Suprapubic skin (tissue), 4 donors: ENCODE measurements around the gene CDK9. TPM values are rescaled to one million over a fixed set of nuclear protein-coding genes. Genes with fewer than 3 reads are reported as not detected.

Experiments
- DNase-seq, 2 donors: peaks; one replicate each; pipeline ENCODE4 v3.0.0-alpha.2; 2019; ENCODE audit warnings: low spot score in 2 of 2
- H3K27ac ChIP-seq: fragments of 200-600 bp; sonication (generic); one replicate; pipeline ENCODE4 v1.5.1; 2019
- H3K27me3 ChIP-seq: fragments of 200-600 bp; sonication (generic); one replicate; pipeline ENCODE4 v1.5.1; 2019
- H3K36me3 ChIP-seq: fragments of 200-600 bp; sonication (generic); one replicate; pipeline ENCODE4 v1.5.1; 2019
- H3K4me1 ChIP-seq: fragments of 200-600 bp; sonication (generic); one replicate; pipeline ENCODE4 v1.5.1; 2019
- H3K4me3 ChIP-seq: fragments of 200-600 bp; sonication (generic); one replicate; pipeline ENCODE4 v1.5.1; 2019; ENCODE audit warnings: mild to moderate bottlenecking
- H3K9me3 ChIP-seq: fragments of 200-600 bp; sonication (generic); one replicate; pipeline ENCODE4 v1.5.1; 2019
- CTCF ChIP-seq, 2 donors: fragments of 200-600 bp in 1 of 2; fragments of 450-650 bp in 1 of 2; sonication (generic) in 1 of 2; IDR thresholded peaks; one replicate each; pipeline ENCODE4 v1.5.1; 2016 to 2019; ENCODE audit warnings: antibody characterized with exemption in 2 of 2, mild to moderate bottlenecking in 1 of 2, moderate library complexity in 1 of 2
- EP300 ChIP-seq: sonication (generic); formaldehyde crosslinking; IDR thresholded peaks from one replicate; pipeline ENCODE4 v1.6.1; 2017; ENCODE audit warnings: antibody characterized with exemption
- POLR2A ChIP-seq, 2 donors: fragments of 450-650 bp; IDR thresholded peaks; one replicate each; pipeline ENCODE4 v1.6.1; 2017; ENCODE audit warnings: antibody characterized with exemption in 2 of 2, mild to moderate bottlenecking in 2 of 2, moderate library complexity in 2 of 2
- POLR2AphosphoS5 ChIP-seq, 3 donors: sonication (generic); formaldehyde crosslinking; IDR thresholded peaks; one replicate each; pipeline ENCODE4 v1.6.1; 2017; ENCODE audit warnings: antibody characterized with exemption in 3 of 3
- WGBS: methylation state at CpG from one replicate; pipeline ENCODE4 v1.1.5; 2018; 5-methylcytosine and 5-hydroxymethylcytosine counted together
- total RNA-seq, 4 donors: library from RNA; depleted of rRNA; stranded (reverse); fragments of >200 nt; gene quantifications; one replicate each; pipeline ENCODE4 v1.1.0, GENCODE V29; 2016

Gene CDK9
- total RNA-seq, 4 donors from 2014 or later = 57.2 to 119 (median 72.7) TPM

GRCh38 chr9:127814619-127815511 is 29.0 kb downstream of the CDK9 start:
- no peak overlapping the region for H3K4me3 ChIP-seq
- WGBS = 86% methylated on average over 10 of the region's 11 CpGs
- DNase-seq = no peak
- no peak for TF ChIP-seq CTCF (IDR thresholded peaks at IDR 0.05)
- TF ChIP-seq POLR2AphosphoS5 (IDR thresholded peaks at IDR 0.05) = no peak
- TF ChIP-seq POLR2A (IDR thresholded peaks at IDR 0.05) = no peak
- TF ChIP-seq EP300 = no peak
- no peaks in the 10 kb centered on the region for H3K9me3 ChIP-seq
- H3K27me3 ChIP-seq = no peaks in the 10 kb centered on the region
- peaks cover 79% of the 10 kb centered on the region for H3K36me3 ChIP-seq
- peaks cover 2% of the 10 kb centered on the region for H3K4me1 ChIP-seq
- no peak overlapping the region for H3K27ac ChIP-seq

- H3K27me3 ChIP-seq = no peaks in the 10 kb centered on the region
- WGBS = 80% methylated on average over 3 of the region's 33 CpGs
- no peaks in the 10 kb centered on the region for H3K4me1 ChIP-seq
- DNase-seq = no peak
- H3K27ac ChIP-seq = no peak overlapping the region
- no peaks in the 10 kb centered on the region for H3K9me3 ChIP-seq
- H3K36me3 ChIP-seq = peaks cover 81% of the 10 kb centered on the region
- TF ChIP-seq POLR2A (IDR thresholded peaks at IDR 0.05) (no peak), CTCF (IDR thresholded peaks at IDR 0.05) (no peak), POLR2AphosphoS5 (IDR thresholded peaks at IDR 0.05) (no peak), EP300 (no peak)
- H3K4me3 ChIP-seq = no peak overlapping the region
These were observed 29.9 kb downstream of the CDK9 start for GRCh38 chr9:127815512-127816361.

GRCh38 chr9:127816362-127816725 is 30.5 kb downstream of the CDK9 start:
- 78% methylated on average over 2 of the region's 3 CpGs for WGBS
- no peak for TF ChIP-seq POLR2A (IDR thresholded peaks at IDR 0.05)
- H3K36me3 ChIP-seq = peaks cover 81% of the 10 kb centered on the region
- no peak overlapping the region for H3K27ac ChIP-seq
- no peaks in the 10 kb centered on the region for H3K4me1 ChIP-seq
- no peaks in the 10 kb centered on the region for H3K9me3 ChIP-seq
- no peak overlapping the region for H3K4me3 ChIP-seq
- no peaks in the 10 kb centered on the region for H3K27me3 ChIP-seq
- no peak for DNase-seq

- Histone ChIP-seq H3K36me3 (peaks cover 79% of the 10 kb centered on the region), H3K27ac (no peak overlapping the region), H3K9me3 (no peaks in the 10 kb centered on the region), H3K27me3 (no peaks in the 10 kb centered on the region), H3K4me1 (no peaks in the 10 kb centered on the region), H3K4me3 (no peak overlapping the region)
- DNase-seq = no peak
- WGBS = 87% methylated on average over 3 of the region's 8 CpGs
- TF ChIP-seq POLR2AphosphoS5 (IDR thresholded peaks at IDR 0.05) (no peak), EP300 (no peak), POLR2A (IDR thresholded peaks at IDR 0.05) (no peak), CTCF (IDR thresholded peaks at IDR 0.05) (no peak)
These were observed 30.9 kb downstream of the CDK9 start for GRCh38 chr9:127816728-127817127.

GRCh38 chr9:127817881-127818434 is 32.1 kb downstream of the CDK9 start:
- WGBS = 87% methylated on average over 14 of the region's 17 CpGs
- peaks cover 71% of the 10 kb centered on the region for H3K36me3 ChIP-seq
- H3K27ac ChIP-seq = no peak overlapping the region
- H3K4me1 ChIP-seq = no peaks in the 10 kb centered on the region
- no peak for TF ChIP-seq POLR2AphosphoS5 (IDR thresholded peaks at IDR 0.05)
- no peak for TF ChIP-seq POLR2A (IDR thresholded peaks at IDR 0.05)
- TF ChIP-seq CTCF (IDR thresholded peaks at IDR 0.05) = no peak
- no peak for TF ChIP-seq EP300
- H3K9me3 ChIP-seq = no peaks in the 10 kb centered on the region
- DNase-seq = no peak
- H3K4me3 ChIP-seq = no peak overlapping the region
- no peaks in the 10 kb centered on the region for H3K27me3 ChIP-seq
